CD14-positive monocyte (primary cell): ENCODE results near the gene TAS1R2. TPM values are rescaled to one million over a fixed set of nuclear protein-coding genes. Genes with fewer than 3 reads are reported as not detected.
"Not testable (repeated sequence)": the region's sequence is repeated elsewhere in the genome, so short reads cannot be mapped to it uniquely, and the experiment has no call there.

Experiments
- DNase-seq, 3 donors: peaks; one replicate each; pipeline ENCODE4 v3.0.0-alpha.2; 2011 to 2022
- H2AFZ ChIP-seq: 2 replicates; pipeline ENCODE4 v1.6.0; 2012; ENCODE audit warnings: mild to moderate bottlenecking, low read depth, low read length, inconsistent platforms; ENCODE audit not compliant: insufficient read depth, poor library complexity, severe bottlenecking
- H3K27ac ChIP-seq, 2 donors: 1 replicate in 1 of 2; 2 replicates in 1 of 2; pipeline ENCODE4 v1.5.1; 2012 to 2013; ENCODE audit warnings: low read length in 2 of 2, control low read depth in 1 of 2, inconsistent platforms in 1 of 2, low read depth in 1 of 2, mild to moderate bottlenecking in 1 of 2
- H3K27me3 ChIP-seq, 2 donors: one replicate each; pipeline versions ENCODE4 v1.6.0 to v1.6.1; 2011 to 2013; ENCODE audit warnings: low read length in 2 of 2; ENCODE audit not compliant: control insufficient read depth in 2 of 2, insufficient read depth in 2 of 2
- H3K36me3 ChIP-seq, 2 donors: replicated peaks in 1 of 2; 1 replicate in 1 of 2; 2 replicates in 1 of 2; pipeline versions ENCODE4 v1.5.1 to v1.6.1; 2012 to 2013; ENCODE audit warnings: low read length in 2 of 2, control low read depth in 1 of 2, inconsistent platforms in 1 of 2, mild to moderate bottlenecking in 1 of 2; ENCODE audit not compliant: insufficient read depth in 2 of 2, control insufficient read depth in 1 of 2
- H3K4me1 ChIP-seq, 2 donors: 1 replicate in 1 of 2; 2 replicates in 1 of 2; pipeline versions ENCODE4 v1.5.1 to v1.6.1; 2012 to 2013; ENCODE audit warnings: low read length in 2 of 2, control low read depth in 1 of 2, inconsistent platforms in 1 of 2, mild to moderate bottlenecking in 1 of 2, moderate library complexity in 1 of 2; ENCODE audit not compliant: insufficient read depth in 2 of 2, control insufficient read depth in 1 of 2
- H3K4me2 ChIP-seq: replicated peaks from 2 replicates; pipeline ENCODE3; 2012; ENCODE audit warnings: low read length, moderate library complexity, mild to moderate bottlenecking; ENCODE audit not compliant: poor library complexity, severe bottlenecking; ENCODE audit errors: extremely low read depth
- H3K4me3 ChIP-seq, 3 experiments: fragments of 200-600 bp in 1 of 3; sonication (generic) in 1 of 3; replicated peaks in 1 of 3; 1 replicate in 2 of 3; 2 replicates in 1 of 3; pipeline ENCODE4 v1.5.1; 2011 to 2013; ENCODE audit warnings: low read length in 3 of 3, mild to moderate bottlenecking in 3 of 3, control low read depth in 2 of 3, low read depth in 2 of 3, inconsistent platforms in 1 of 3, moderate library complexity in 1 of 3
- H3K79me2 ChIP-seq: 2 replicates; pipeline ENCODE4 v1.6.0; 2012; ENCODE audit warnings: mild to moderate bottlenecking, control low read depth, inconsistent platforms, low read length, moderate library complexity; ENCODE audit not compliant: insufficient read depth
- H3K9ac ChIP-seq: 2 replicates; pipeline ENCODE4 v1.6.0; 2017; ENCODE audit warnings: low read length, mild to moderate bottlenecking; ENCODE audit not compliant: insufficient read depth, poor library complexity, severe bottlenecking
- H3K9me3 ChIP-seq, 2 donors: replicated peaks in 1 of 2; 1 replicate in 1 of 2; 2 replicates in 1 of 2; pipeline versions ENCODE4 v1.5.1 to v1.6.1; 2012 to 2013; ENCODE audit warnings: low read length in 2 of 2, control low read depth in 1 of 2; ENCODE audit not compliant: control insufficient read depth in 1 of 2, insufficient read depth in 1 of 2
- H4K20me1 ChIP-seq: 2 replicates; pipeline ENCODE4 v1.6.0; 2012; ENCODE audit warnings: mild to moderate bottlenecking, low read length, control low read depth, moderate library complexity; ENCODE audit not compliant: insufficient read depth
- H3K27ac Mint-ChIP-seq, 7 donors: one replicate each; pipeline ENCODE4 v1.8.0; 2020; ENCODE audit warnings: mild to moderate bottlenecking in 7 of 7, mixed read lengths in 7 of 7, moderate library complexity in 6 of 7, inconsistent platforms in 2 of 7
- H3K27me3 Mint-ChIP-seq, 3 donors: one replicate each; pipeline ENCODE4 v1.8.0; 2021 to 2022; ENCODE audit warnings: low read depth in 3 of 3, mild to moderate bottlenecking in 3 of 3, mixed read lengths in 3 of 3, moderate library complexity in 3 of 3, inconsistent platforms in 1 of 3
- H3K36me3 Mint-ChIP-seq, 2 donors: one replicate each; pipeline ENCODE4 v1.8.0; 2020; ENCODE audit warnings: mixed read lengths in 2 of 2, inconsistent platforms in 1 of 2, mild to moderate bottlenecking in 1 of 2
- H3K4me1 Mint-ChIP-seq: one replicate; pipeline ENCODE4 v1.8.0; 2020; ENCODE audit warnings: mild to moderate bottlenecking, mixed read lengths
- H3K4me3 Mint-ChIP-seq, 2 donors: one replicate each; pipeline ENCODE4 v1.8.0; 2020; ENCODE audit warnings: mild to moderate bottlenecking in 2 of 2, mixed read lengths in 2 of 2, moderate library complexity in 1 of 2
- H3K9me3 Mint-ChIP-seq, 7 donors: one replicate each; pipeline ENCODE4 v1.8.0; 2020 to 2022; ENCODE audit warnings: mixed read lengths in 7 of 7, mild to moderate bottlenecking in 6 of 7, moderate library complexity in 6 of 7, inconsistent platforms in 2 of 7
- WGBS: methylation state at CpG from one replicate; pipeline ENCODE4 v1.1.5; 2013; ENCODE audit warnings: missing lambda C conversion rate; ENCODE audit not compliant: insufficient coverage; 5-methylcytosine and 5-hydroxymethylcytosine counted together
- intact Hi-C, 2 donors: fragments of 100-400 bp; cut with micrococcal nuclease; formaldehyde crosslinking; loops; one replicate each; pipeline versions ENCODE4 v1.15.0 to v1.15.1; 2023
- polyA plus RNA-seq, 3 donors: library from polyadenylated mRNA; depleted of rRNA in 1 of 3; unstranded in 2 of 3; stranded (reverse) in 1 of 3; fragments of 300-500 nt in 2 of 3; fragments of >200 nt in 1 of 3; fragmentation: Illumina TruSeq in 2 of 3; gene quantifications; 1 replicate in 2 of 3; 2 replicates in 1 of 3; pipeline ENCODE4 v1.2.3, GENCODE V29; 2012 to 2021
- TF ChIP-seq, protein P1 (sequence below): fragments of 200-600 bp; IDR thresholded peaks from one replicate; pipeline ENCODE4 v1.8.0; 2022; ENCODE audit warnings: antibody characterized with exemption, mild to moderate bottlenecking

TAS1R2 gene
- polyA plus RNA-seq, 3 donors = not detected

DNA sequence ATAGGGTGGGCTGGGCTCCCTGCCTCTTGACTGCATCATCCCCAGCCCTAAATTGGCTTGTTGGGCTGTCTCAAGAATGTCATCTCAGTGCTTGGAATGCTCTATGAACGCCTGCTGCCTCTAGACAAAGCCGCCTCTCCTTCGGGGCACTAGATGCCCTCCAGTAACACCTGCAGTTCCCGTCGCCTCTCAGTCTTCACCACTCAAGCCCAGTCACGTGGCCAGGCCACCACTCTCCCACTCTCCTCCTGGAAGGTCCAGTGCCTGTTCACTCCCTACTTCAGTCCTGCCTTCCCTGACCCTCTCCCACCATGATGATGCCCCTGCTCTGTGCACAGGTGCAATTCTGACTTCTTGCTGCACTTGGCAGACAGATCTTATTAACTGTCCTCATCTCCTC is 7.0 kb downstream of the TAS1R2 start:
- Histone ChIP-seq H3K36me3 (no peaks in the 10 kb centered on the region), H4K20me1 (no peaks in the 10 kb centered on the region), H3K27ac (no peak overlapping the region), H3K79me2 (no peaks in the 10 kb centered on the region), H3K4me3 (no peak overlapping the region), H3K4me2 (no peak overlapping the region), H3K4me1 (no peaks in the 10 kb centered on the region), H2AFZ (no peak overlapping the region), H3K9me3 (no peaks in the 10 kb centered on the region), H3K9ac (no peak overlapping the region), H3K27me3 (no peaks in the 10 kb centered on the region)
- WGBS = 49% methylated on average over 5 of the region's 6 CpGs
- Mint-ChIP-seq H3K27ac (no peak overlapping the region), H3K9me3 (peaks cover 0 to 5% (median 0%) of the 10 kb centered on the region in 7 donors), H3K4me1 (no peaks in the 10 kb centered on the region), H3K36me3 (no peaks in the 10 kb centered on the region), H3K4me3 (no peak overlapping the region), H3K27me3 (peaks cover 0 to 14% (median 2%) of the 10 kb centered on the region in 3 donors)
- TF ChIP-seq, protein P1, sequence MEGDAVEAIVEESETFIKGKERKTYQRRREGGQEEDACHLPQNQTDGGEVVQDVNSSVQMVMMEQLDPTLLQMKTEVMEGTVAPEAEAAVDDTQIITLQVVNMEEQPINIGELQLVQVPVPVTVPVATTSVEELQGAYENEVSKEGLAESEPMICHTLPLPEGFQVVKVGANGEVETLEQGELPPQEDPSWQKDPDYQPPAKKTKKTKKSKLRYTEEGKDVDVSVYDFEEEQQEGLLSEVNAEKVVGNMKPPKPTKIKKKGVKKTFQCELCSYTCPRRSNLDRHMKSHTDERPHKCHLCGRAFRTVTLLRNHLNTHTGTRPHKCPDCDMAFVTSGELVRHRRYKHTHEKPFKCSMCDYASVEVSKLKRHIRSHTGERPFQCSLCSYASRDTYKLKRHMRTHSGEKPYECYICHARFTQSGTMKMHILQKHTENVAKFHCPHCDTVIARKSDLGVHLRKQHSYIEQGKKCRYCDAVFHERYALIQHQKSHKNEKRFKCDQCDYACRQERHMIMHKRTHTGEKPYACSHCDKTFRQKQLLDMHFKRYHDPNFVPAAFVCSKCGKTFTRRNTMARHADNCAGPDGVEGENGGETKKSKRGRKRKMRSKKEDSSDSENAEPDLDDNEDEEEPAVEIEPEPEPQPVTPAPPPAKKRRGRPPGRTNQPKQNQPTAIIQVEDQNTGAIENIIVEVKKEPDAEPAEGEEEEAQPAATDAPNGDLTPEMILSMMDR = no peak
- intact Hi-C loops = no loop called here
- no peak for DNase-seq

DNA sequence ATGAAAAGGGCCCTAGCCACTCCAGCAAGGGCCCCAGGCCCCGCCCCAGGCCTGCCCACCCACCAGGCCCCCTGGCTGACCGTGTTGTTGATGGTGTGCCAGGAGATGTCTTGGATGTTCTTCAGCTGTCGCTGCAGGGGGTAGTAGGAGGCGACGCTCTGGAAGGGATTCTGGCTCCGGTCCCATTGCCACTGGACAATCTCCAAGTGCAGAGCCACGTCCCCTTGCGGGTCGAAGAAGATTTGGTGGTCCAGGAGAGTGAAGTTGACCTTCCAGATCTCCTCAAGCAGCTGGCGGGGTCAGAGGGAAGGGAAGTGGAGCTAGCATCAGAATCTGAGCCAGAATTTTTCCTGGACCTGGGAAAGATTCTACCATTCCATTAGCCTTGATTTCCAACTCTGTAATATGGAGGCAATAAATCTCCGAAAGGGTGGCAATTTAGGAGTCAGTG is 10.2 kb downstream of the TAS1R2 start:
- H2AFZ ChIP-seq = no peak overlapping the region
- no peak for DNase-seq
- no peaks in the 10 kb centered on the region for H3K36me3 Mint-ChIP-seq
- WGBS = 81% methylated on average over 9 of the region's 11 CpGs
- H3K9me3 ChIP-seq = peaks cover 0 to 5% of the 10 kb centered on the region in 2 donors
- no peaks in the 10 kb centered on the region for H3K4me1 Mint-ChIP-seq
- no peaks in the 10 kb centered on the region for H3K27me3 ChIP-seq
- H3K27ac ChIP-seq = no peak overlapping the region
- H3K4me3 ChIP-seq = no peak overlapping the region
- H3K4me3 Mint-ChIP-seq = no peak overlapping the region
- H3K79me2 ChIP-seq = no peaks in the 10 kb centered on the region
- no peaks in the 10 kb centered on the region for H4K20me1 ChIP-seq
- intact Hi-C loops = no loop called here
- H3K27me3 Mint-ChIP-seq = peaks cover 2 to 11% (median 4%) of the 10 kb centered on the region in 3 donors
- H3K4me2 ChIP-seq = no peak overlapping the region
- no peaks in the 10 kb centered on the region for H3K36me3 ChIP-seq
- TF ChIP-seq, protein P1 = no peak
- no peak overlapping the region for H3K27ac Mint-ChIP-seq
- H3K9ac ChIP-seq = no peak overlapping the region
- H3K9me3 Mint-ChIP-seq = peaks cover 0 to 19% (median 11%) of the 10 kb centered on the region in 7 donors
- no peaks in the 10 kb centered on the region for H3K4me1 ChIP-seq

DNA sequence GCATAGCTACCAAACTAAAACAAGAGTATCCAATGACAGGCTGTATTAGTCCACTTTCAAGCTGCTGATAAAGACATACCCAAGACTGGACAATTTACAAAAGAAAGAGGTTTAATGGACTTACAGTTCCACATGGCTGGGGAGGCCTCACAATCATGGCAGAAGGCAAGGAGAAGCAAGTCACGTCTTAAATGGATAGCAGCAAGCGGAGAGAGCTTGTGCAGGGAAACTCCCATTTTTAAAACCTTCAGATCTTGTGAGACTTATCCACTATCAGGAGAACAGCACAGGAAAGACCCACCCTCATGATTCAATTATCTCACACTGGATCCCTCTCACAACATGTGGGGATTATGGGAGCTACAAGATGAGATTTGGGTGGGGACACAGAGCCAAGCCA is 11.7 kb downstream of the TAS1R2 start:
- H3K4me1 ChIP-seq, intact Hi-C loops, H3K4me3 ChIP-seq, H3K27me3 ChIP-seq, H3K27ac Mint-ChIP-seq, H4K20me1 ChIP-seq, H3K36me3 Mint-ChIP-seq, H3K36me3 ChIP-seq, H3K9me3 ChIP-seq, H3K9ac ChIP-seq, H3K27ac ChIP-seq, H2AFZ ChIP-seq, H3K4me2 ChIP-seq, DNase-seq, H3K79me2 ChIP-seq, H3K4me1 Mint-ChIP-seq, H3K4me3 Mint-ChIP-seq: not testable (repeated sequence)
- no CpG with 5 or more reads among the region's 2 CpGs for WGBS
- H3K27me3 Mint-ChIP-seq = peaks cover 3 to 11% (median 6%) of the 10 kb centered on the region in 3 donors
- peaks cover 0 to 19% (median 14%) of the 10 kb centered on the region in 7 donors for H3K9me3 Mint-ChIP-seq
